GM19351 (cell line): ENCODE measurements around the gene OLFML3.
"Not testable (repeated sequence)": the region's sequence is repeated elsewhere in the genome, so short reads cannot be mapped to it uniquely, and the experiment has no call there.

ENCODE experiments used
- ATAC-seq: cut with Tn5 transposase; IDR thresholded peaks from one replicate; pipeline ENCODE4 v1.9.1; 2021; ENCODE audit warnings: mild to moderate bottlenecking, moderate library complexity; ENCODE audit not compliant: unreplicated experiment

Gene OLFML3

DNA sequence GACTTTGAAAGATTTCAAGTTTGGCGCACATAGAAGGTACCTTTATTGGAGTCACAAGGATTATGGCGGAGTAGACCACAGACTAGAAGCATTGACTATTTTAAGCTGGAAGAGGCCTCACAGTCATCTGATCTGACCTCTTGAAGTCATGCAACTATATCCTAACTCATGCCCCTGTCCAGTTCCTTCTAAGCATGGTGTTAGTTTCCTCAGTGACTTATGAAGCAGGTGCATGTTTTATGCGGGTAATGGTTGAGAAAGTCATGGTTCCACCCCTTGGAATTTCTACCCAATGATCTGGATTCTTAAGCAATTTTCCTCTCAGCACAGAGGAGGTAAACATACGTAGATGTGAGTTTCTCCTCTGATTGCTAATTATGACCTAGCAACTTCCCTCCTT is 11.7 kb downstream of the OLFML3 start:
- no peak for ATAC-seq

DNA sequence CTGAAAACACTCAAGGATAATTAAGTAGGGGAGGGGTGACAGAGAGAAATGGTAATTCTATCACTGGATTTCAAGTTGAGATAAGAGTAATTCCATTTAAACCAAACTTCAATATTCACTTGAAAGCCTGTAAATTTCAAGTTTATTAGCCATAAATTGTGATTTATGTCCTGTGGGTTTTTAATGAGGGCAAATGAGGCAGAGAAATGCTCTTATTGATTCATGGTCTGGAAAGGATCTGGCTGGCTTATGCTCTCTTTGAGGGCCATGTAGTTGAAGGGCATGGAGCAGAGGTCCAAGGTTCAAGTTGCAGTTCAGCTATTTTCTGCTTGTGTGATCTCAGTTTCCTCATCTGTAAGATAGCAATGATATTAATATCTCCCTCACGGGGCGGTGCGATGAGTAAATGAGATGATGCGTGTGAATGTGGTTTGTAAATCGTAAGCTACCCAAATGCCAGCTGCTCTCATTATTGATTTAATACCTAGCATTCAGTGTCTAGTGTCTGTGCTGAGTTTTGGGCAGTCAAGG is 12.3 kb downstream of the OLFML3 start:
- ATAC-seq: no peak

DNA sequence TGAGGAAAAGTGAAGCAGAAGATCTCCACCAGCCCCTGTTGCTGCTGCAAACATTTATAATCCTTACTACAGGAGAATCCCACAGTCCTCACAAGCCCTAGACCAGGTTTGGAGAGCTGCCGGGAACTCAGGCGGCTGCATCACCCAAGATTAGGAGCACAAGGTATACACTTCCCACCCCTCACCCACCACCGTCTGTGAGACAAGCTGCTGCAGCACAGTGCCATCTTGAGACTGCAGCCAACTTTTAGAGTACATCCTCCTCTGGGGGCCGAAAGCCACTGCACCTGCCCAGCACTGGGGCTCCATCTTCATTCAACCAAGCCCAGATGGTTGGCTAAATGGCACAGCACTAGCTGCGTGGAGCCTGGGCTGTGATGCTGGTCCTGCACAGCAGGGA is 13.8 kb downstream of the OLFML3 start:
- no peak for ATAC-seq

DNA sequence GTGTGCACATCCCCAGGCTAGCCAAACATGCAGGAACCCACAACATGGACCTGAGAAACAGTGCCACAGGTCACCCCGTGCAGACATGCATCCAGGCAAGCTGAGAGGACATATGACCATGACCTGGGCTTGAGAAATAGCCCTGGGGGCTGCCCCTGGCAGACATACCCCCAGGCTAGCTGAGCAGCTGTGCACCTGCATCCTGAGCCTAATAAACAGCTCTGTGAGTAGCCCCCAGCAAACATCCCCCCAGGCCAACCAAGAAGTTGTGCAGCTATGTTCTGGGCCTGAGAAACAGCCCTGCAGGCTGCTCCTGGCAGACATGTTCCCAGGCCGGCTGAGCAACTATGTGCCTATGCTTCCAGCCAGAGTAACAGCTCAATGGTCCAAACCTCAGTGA is 14.5 kb downstream of the OLFML3 start:
- no peak for ATAC-seq

DNA sequence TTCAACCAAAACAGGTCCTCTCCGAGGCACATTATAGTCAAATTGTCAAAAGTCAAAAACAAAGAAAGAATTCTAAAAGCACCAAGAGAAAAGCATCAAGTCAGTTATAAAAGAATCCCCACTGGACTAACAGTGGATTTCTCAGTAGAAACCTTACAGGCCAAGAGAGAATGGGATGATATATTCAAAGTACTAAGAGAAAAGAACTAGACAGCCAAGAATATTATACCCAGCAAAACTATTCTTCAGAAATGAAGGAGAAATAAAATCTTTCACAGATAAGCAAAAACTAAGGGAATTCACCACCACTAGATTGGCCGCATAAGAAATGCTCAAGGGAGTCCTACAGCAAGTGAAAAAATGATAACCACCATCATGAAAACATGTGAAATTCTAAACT is 16.1 kb downstream of the OLFML3 start:
- ATAC-seq: no peak

DNA sequence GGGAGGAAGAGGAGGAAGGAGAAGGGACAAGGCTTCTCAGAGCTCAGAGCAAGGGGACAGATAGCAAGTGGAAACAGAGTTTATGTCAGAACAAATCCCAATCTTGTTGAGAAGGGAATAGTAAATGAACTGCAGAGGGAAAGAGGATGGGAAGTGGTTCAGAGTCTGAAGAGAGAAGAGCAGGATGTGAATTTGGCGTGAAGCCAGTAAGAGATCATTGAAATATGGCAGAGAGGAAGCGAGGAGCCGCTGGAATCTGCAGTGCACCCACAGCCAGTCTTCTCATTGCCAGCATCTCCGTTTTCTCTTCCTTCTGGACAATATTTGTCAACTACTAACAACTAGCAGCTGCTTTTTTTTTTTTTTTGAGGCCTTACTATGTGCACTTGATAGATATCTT is 19.1 kb downstream of the OLFML3 start:
- no peak for ATAC-seq

DNA sequence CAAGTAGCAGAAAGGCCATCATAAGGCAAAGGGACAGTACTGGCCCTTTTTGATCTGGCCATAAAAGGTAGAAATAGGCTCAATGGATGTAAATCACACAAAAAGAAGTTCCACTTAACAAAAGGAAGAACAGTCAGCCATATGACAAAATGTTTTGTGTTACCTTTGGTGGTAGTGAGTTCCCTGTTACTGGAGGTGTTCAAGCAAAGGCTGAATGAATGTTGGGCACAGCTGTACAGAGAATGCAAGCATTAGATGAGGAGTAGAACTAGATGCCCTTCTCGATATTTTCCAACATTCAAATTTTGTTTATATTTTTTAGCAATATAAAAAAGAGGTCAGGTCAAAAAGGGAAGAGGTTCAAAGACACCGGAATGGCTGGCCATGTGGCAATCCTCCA is 20.0 kb downstream of the OLFML3 start:
- ATAC-seq: no peak

DNA sequence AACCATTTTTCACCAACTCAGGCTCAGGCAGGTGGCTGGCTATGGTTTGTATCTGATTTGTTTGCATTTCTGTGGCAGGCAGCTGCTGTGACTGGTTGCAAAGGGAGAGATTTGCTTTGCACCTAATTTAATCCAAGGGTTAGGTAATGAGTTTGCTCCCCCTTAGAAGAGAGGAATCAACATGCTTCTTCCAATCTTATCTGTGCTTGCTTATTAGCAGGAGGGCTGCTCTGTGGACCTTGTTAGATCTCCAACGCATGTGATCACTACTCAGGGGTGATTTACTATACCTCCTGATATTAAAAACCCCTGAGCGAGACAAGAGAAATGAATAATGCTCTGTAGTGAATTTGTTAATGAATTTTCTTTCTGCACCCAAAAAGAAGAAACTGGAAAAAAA is 20.5 kb downstream of the OLFML3 start:
- ATAC-seq: no peak

DNA sequence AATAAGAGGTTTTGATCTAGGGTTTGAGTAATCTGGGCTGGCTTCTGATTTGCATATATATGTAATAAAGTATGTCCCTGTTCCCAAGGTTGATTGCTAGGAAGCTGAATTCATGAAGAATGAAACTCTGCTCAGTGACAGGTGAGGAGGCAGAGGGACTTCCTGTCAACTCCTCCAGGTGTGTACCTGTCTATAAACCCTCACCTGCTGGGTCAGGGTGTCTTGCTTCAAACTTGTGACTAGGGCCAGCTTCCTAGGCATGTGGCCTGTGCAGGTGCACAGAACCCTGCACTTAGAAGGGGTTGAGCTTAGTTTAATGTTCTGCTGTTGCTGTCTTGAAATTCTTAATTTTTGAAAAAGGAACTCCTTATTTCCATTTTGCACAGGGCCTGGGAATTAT is 21.1 kb downstream of the OLFML3 start:
- ATAC-seq: no peak

DNA sequence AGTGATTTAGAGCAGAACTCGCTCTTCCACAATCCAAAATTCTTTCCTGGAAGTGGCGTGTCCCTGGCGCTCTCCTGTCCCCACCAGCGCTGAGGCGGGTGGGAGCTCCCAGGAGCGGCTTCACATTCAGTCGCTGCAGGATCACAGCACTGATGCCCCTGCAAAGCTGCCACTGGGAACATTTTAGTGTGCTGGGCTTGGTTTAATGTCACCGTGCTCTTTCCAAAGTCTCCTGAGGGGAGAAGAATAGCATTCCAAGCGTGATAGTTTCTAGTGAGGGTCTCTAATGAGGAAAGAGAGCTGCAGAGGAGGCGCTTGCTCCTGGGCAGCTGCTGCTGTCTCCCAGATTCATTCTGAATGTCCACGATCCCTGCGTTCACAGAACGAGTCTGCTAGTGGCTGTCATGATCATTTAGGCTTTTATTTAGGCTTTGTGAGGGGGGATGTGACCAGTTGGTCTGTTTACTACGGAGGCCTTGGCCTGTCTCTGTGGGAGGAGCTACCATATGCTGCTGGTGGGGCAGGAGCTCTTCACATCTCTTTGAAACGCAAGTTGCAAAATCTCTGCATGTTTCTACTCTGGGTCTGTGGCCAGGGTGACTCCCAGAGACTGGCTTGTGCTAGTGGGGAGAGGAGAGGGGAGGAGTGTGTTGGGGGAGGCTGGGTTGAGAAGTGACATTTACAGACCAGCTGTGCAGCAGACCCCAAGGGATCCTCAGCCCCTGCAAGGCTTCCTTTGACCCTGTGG is 23.4 kb downstream of the OLFML3 start:
- ATAC-seq: no peak

DNA sequence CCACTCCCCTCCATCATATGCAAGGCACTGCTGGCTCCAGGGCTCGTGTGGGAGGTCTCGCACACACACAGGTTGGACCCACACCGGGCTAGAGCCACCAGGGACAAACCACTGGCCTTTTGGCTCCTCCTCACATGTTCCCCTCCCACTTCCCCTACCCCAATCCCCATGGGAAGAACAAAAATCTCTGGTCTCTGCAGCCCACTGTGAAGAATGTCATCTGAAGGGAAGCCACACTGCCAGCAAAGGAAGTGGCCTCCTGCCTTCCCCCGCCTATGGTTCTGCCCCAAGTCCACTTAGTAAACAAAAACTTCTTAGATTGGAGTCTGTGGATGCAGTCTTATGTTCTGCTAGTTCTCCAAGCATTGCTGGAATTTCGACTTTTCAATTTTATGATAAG is 24.2 kb downstream of the OLFML3 start:
- ATAC-seq: no peak

DNA sequence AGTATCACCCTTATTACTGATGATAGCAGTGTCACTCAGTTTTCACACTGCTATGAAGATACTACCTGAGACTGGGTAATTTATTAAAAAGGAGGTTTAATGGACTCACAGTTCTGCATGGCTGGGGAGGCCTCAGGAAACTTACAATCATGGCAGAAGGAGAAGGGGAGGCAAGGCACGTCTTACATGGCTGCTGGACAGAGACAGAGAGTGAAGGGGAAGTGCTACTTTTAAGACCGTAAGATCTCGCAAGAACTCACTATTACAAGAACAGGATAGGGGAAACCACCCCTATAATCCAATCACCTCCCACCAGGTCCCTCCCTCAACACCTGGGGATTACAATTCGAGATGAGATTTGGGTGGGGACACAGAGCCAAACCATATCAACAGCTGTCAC is 27.6 kb downstream of the OLFML3 start:
- ATAC-seq: not testable (repeated sequence)

DNA sequence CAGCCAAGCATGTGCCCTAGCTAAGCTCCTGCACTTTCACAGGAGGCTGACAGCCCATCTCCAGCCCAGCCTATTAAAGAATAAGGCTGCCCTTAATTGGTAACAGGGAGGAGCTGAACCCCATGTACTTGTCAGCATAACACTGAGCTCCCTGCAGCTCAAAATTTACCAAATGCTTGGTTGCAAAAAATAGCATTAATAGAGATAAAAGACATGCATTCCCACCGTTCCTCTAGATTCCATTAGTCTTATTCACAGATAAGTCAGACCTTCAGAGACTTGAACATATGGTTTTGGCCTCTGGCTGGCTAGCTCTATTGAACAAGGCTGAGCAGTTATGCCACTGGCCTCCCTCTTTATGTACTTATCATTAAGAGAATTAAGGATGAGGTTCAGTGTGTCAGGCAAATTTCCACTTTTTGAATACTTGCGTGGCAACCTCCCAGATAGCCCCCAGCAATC is 29.2 kb downstream of the OLFML3 start:
- no peak for ATAC-seq

DNA sequence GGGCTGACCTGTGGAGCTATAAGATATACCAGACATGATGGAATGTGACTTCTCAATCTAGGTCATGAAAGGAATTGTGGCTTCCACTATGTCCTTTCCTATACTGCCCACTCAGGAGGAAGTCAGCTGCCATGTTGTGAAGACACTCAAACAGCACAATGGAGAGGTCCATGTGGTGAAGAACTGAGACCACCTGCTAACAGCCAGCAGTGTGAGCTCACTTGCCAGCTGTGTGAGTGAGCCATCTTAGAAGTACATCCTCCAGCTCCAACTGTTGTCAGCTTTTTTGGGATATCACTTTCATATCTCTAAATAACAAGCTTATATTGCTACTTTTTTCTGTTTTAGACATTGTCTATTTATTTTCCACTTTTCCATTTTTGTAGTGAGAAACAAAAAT is 29.7 kb downstream of the OLFML3 start:
- ATAC-seq: no peak

DNA sequence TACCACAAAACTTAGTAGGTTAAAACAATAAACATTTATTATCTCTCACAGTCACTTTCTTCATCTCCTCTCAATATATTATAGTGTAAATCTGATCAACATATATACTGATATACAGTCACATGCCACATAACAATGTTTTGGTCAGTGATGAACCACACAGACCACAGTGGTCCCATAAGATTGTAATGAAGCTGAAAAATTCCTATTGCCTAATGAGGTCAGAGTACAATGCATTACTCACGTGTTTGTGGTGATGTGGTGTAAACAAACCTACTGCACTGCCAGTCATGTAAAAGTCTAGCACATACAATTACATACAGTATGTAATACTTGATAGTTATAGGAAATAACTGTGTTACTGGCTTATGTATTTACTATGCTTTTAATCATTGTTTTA is 30.1 kb downstream of the OLFML3 start:
- no peak for ATAC-seq

DNA sequence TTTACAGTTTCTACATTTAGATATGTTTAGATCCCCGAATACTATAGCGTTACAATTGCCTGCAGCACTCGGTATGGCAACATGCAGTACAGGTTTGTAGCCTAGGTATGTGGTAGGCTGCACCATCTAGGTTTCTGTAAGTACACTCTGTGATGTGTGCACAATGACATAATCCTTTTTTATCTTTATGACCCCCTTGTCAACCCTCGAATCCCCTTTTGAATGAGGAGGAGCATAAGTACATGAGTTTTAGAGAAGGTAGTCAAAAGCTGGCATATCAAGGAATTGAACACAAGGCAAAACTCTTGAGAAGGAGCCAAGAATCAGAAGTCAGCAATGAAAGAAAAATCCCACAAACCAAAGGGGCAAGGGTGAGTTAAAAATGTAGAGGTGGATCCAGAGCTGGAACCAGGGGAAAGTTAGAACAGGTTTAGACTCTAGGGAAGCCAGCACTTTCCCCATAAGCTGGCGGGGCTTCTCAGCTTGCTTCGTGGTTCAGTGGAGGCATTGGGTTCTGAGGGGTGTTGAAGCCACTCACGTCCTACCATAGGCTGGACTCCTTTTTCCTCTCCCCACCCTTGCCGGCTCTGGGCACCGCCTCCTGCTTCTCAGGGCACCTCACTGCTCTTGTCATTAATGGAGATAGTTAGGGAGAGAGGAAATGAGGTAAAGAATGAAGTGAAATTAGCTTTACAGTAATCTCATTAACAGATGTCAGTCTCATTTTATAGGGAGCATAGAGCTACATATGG is 31.3 kb downstream of the OLFML3 start:
- ATAC-seq: no peak

DNA sequence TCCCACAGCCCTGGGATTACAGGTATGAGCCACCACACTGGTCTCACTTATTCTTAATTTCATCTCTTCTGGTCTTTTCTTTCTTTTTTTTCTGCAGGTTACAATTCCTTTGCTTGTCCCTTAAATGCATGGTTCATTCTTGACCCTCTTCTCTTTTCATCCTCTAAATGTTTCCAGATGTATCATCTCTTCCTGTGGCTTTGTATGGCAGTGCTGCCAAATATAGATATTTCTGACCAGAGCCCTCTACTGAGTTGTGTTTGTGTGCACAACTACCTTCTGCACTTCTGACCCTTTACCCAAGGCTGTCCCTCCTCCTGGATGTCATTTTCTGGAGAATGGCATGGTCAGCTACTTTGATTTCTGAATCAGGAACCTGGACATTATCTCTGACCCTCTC is 32.5 kb downstream of the OLFML3 start:
- no peak for ATAC-seq

DNA sequence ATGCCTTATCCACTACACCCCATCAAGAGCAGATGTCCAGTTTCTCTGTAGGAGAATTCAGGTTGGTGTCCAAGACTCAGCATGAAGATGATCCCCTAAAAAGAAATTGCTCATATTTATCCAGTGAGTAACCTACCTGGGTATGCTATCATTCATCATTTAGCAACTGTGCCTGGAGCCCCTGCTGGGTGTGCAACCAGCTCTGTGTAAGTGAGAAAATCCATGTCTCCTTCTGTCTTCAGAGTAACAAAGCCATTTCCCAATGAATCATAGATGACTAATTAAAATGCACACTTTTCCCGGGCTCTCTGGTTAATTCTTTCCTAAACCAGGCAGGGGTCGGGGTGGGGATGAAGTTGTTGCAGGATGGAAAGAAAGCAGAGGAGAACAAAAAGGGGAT is 35.8 kb downstream of the OLFML3 start:
- no peak for ATAC-seq

DNA sequence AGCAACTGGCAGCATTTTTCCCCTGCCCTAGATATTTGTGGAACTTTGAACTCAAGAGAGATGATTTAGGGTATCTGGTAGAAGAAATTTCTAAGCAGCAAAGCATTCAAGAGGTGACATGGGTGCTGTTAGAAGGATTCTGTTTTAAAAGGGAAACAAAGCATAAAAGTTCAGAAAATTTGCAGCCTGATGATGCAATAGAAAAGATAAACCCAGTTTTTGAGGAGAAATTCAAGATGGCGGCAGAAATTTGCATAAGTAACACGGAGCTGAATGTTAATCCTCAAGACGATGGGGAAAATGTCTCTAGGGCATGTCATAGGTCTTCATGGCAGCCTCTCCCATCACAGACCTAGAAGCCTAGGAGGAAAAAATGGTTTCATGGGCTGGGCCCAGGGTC is 40.5 kb downstream of the OLFML3 start:
- not testable (repeated sequence) for ATAC-seq

DNA sequence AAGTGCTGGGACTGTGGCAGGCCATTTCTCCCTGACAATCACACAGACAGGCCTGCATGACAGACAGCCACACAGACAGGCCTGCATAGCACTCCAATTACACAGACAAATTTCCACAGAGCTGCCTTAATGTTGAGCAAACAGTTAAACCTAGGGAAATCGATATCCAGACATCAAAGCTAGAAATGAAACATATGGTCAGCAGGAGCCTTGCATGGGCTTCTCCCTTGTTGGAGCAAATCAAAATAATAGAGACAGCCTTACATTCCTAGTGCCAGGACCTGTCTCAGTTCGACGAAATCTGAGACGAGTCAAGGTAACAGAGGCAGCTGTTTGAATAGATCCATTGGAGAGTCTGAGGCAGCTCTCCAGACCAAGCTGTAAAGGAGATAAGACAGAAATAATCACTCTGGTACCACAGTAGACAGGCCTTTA is 42.4 kb downstream of the OLFML3 start:
- no peak for ATAC-seq

DNA sequence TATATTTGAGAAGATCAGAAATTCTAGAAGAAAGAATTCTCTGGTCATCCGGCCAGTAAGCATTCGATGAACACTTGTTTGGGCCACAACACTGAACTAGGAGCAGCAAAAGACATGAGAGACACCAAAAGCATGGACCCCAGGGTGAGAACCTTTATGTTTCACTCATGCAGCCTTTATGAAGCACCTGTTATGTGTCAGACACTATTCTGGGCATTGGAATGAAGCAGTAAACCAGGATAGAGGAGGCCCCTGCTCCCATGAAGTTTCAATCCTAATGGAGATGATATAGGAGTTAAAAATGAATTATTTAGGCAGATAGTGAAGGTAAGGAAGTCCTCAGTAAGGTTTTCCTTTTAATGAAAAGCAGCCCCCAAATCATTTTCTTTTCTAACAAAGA is 43.6 kb downstream of the OLFML3 start:
- ATAC-seq: no peak

DNA sequence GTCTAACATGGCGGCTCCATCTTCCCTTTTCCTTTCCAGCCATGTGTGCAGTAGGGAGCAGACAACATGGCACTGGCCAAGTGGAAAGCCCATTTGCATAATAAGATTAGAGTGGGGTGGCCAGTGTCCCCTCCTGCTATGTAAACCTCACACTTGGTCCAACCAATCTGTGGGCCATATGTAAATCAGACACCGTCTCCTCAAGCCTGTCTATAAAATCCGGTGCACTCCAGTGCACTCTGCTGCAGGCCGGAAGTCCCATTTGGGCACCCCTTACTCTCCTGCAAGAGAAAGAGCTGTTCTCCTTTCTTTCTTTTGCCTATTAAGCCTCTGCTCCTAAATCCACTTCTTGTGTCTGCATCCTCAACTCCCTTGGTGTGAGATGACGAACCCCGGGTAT is 44.1 kb downstream of the OLFML3 start:
- ATAC-seq: no peak
